SIG-M5 (cell line): ENCODE measurements around the gene XRCC4.
"Not testable (repeated sequence)": the region's sequence is repeated elsewhere in the genome, so short reads cannot be mapped to it uniquely, and the experiment has no call there.

Source experiments
- DNase-seq: peaks from one replicate; lab custom pipeline; 2025; lab: John Stamatoyannopoulos, UW

Gene XRCC4

DNA sequence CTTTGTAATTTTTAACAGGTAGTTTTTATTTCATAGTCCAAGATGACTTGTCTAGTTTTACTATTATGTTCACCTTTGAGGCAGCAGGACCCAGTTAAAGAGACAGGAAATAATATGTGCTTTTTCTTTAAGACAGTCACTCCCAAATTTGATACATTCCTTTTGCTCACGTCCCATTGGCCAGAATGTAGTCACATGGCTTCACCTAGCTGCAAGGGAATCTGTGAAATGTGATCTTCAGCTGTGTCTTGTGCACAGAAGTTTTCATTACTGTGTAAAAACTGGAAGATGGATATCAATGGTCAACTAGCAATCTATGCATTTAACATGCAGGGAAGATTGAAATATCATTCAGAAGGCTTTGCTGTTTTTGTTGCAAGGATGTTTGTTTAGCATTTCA is 41.1 kb downstream of the XRCC4 start:
- no peak for DNase-seq

DNA sequence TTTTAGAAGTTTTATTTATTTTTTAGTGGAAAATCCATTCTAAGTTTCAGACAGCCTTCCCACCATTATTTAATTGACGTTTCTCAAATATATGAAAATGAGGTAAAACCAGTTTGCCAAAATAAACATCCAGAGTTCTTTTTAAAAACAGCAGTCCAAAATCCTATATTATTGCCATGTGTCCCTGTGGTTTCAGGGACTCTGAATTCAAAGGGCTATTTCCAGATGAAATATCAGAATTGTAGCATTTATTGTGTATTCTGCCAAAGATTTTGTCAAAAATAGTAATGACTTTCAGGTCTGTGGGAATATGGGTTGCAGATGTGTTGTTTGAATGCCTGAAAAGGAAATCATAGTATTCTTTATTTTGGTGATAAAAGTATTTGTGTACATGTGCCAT is 41.6 kb downstream of the XRCC4 start:
- no peak for DNase-seq

DNA sequence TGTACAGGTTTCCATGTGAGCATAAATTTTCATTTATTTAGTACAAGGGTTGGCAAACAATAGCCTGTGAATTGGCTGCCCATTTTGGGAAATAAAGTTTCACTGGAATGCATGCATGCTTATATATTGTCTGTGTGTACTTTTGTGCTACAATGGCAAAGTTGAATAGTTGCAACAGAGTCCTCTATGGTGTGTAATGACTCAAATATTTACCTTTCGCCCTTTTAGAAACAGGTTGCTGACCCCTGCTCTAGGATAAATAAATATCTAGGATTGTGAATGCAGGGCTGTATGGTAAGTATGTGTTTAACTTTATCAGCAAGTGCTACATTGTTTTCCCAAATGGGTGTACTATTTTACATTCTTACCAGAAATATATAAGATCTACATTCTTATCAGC is 47.2 kb downstream of the XRCC4 start:
- DNase-seq, result no peak

DNA sequence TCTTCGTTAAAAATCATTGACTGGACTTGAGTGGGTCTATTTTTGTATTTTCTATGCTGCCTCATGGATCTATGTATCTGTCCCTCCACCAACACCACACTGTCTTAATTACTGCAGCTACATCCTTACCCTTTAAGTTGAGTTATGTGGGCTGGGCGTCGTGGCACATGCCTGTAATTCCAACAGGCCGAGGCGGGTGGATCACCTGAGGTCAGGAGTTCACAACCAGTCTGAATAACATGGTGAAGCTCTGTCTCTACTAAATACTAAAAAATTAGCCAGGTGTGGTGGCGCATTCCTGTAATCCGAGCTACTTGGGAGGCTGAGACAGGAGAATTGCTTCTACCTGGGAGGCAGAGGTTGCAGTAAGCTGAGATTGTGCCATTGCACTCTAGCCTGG is 48.2 kb downstream of the XRCC4 start:
- no peak for DNase-seq

DNA sequence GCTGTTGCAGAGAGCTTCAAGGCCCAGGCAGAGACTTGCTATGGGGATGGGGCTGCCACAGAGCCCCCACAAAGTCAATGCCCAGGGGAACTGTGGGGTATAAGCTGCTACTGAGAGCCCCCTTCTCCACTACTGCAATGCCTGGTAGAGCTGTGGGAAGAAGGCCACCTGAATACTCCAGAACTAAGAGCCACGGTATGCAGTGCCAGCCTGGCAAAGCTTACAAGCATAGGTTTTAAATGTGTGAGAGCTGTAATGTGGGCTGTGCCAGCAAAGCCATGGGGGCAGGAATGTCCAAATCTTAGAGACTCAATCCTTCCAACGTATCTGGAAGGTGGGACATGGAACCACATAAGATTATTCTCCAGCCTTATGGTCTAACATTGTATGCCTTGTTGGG is 49.2 kb downstream of the XRCC4 start:
- DNase-seq, result no peak

DNA sequence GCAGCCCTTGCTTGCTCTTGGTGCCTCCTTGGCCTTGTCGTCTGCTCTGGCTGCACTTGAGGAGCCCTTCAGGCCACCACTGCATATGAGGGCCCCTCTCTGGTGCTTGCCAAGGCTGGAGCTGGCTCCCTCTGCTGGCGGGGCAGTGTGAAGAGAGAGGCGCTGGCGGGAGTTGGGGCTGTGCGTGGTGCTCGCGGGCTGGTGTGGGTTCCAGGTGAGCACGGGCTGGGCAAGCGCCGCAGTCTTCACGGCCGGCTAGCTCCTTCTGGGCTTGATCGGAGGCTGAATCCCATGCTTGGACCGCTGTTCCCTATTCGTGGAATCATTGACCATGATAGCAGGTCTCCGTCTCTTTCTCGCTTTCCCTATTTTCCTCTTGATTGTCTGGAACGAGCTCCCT is 56.5 kb downstream of the XRCC4 start:
- DNase-seq, result no peak

DNA sequence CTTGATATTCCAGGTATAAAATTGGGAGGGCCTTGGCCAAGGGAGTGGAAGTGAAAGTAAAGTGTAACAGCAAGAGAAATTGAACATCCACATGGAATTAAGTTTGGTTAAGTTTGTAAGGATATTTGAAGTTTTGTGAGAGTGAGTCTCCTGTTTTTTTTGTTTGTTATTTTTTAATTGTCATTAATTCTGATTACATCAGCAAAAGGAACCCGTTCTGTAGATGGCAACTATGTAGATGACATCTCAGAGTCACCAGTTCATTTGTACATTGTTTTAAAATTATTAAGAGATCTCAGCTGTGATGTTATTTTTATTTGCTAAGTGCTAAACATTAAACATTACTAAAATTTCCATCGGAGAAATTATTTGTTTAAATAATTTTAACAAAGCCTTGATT is 65.2 kb downstream of the XRCC4 start:
- no peak for DNase-seq

DNA sequence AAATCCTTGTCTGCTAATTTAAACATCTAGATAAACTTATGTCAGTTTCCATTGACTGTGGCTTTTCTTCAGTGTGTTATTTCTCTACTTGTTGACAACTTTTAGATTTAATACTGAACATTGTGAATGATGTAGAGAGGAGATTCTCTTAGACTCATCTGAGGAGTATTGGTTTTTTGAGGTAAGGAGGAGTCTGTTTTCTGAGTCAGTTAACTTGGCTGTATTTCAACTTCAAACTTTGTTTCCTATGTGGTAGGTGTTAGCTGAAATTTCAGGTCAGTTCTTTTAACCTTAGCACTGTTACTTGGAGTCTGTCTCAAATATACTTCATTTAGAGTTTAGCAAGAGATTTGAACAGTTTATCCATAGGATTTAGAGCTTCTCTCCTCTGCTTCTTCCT is 67.9 kb downstream of the XRCC4 start:
- no peak for DNase-seq

DNA sequence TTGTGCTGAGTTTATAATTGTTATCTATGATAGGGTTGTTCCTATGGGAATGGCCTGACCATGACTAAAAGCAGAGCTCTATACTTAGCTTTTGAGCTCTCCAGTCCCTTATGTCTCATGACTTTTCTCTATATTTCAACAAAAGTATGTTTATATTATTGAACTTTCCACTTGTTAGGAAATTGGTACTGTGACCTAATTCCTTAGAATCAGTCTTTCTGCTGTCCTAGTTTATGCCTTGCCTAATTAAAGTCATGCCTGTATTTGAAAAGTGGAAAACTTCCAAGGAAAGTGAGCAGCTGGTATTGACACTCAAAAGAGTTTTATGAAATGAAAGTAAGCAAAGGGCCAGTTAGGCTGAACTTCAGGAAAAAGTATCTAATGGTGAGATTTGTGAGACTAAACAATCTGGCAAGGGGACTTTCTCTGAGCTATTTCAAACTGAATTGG is 68.6 kb downstream of the XRCC4 start:
- DNase-seq, result no peak

DNA sequence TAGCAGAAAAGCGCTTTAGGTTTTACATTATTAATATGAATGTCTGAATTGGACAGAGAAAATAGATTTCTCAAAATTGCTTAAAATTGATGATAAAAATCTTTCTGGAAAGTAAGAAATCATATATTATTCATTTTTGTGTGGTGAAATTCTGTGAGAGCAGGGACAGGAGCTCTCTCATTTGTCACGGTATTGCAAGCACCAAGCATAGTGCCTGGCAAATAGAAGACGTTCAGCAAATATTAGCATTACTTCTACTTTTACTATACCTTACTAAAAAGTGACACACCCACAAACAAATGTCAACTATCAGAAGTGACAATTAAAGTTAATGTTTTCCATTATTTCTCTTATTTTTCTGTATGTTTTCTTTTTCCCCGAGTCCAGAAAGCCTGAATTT is 69.1 kb downstream of the XRCC4 start:
- no peak for DNase-seq

DNA sequence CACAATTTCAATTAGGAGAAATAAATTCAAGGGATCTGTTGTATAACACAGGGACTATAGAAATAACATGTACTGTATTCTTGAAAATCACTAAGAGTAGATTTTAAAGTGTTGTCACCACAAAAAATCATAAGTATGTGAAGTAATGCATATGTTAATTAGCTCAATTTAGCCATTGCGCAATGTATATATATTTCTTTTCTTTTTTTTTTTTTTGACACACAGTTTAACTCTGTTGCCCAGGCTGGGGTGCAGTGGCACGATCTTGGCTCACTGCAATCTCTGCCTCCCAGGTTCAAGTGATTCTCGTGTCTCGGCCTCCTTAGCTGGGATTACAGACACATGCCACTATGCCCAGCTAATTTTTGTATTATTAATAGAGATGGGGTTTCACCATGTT is 70.2 kb downstream of the XRCC4 start:
- DNase-seq, result no peak

DNA sequence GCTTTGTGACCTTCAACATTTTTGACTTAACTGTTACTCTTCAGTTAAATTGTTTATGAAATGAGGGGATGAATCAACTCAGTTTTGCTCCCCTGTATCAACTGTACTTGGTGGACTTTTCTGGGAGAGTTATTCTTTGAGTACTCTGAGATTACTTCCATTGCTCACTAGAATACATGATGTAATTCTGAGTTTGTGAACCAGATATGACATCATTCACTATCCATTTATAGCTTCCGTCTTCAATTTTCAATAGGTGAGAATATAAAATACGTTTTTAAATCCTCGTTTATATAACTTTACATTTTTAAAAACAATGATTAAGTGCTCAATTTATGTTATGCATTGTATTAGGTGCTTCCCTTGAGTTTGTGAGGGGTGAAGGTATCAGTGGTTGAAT is 71.0 kb downstream of the XRCC4 start:
- no peak for DNase-seq

DNA sequence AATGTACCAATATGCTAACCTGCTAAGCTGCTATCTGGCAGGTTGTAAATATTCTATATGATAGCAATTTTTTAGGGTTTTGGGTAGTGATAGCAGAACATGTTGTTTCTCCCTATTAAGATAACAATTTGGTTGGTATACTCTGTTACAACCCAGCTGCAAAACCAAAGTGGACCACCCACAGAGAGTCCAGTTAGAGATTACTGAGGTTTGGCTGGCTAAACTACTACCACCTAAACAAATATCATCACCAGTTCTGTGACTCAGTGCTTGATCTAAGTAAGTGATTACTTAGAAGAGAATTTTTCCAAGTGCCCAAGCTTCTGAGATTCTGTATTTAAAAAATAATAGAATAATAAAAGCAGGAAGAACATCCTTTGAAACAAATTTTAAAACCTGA is 72.3 kb downstream of the XRCC4 start:
- DNase-seq, result no peak

DNA sequence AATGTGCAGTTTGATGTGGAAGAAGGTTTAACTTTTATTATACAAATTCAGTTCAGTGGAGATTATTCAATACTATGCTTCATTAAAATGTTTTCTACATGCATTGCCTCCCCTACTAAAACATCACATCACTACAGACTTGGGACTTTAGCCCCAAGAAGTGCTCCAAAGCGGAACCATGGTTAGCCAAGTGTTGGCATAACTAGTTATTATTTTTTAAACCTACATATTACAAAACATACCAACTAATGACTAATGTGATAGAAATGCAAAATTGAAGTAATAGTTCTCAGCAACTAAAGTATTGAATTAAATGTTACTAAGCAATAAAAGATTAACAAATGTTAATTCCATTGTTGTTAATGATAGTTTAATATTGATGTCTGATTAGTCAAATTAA is 74.5 kb downstream of the XRCC4 start:
- DNase-seq, result no peak

DNA sequence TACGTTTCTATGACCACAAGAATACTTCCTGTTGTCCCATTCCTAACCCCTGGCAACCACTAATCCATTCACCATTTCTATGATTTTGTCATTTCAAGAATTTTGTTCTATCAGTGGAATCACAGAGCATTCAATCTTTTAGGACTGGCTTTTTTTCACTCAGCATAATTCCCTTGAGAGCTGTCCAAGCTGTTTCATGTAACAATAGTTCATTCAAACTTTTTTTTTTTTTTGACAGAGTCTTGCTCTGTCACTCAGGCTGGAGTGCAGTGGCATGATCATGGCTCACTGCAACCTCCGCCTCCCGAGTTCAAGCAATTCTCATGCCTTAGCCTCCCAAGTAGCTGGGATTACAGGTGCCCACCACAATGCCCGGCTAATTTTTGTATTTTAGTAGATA is 75.6 kb downstream of the XRCC4 start:
- not testable (repeated sequence) for DNase-seq

DNA sequence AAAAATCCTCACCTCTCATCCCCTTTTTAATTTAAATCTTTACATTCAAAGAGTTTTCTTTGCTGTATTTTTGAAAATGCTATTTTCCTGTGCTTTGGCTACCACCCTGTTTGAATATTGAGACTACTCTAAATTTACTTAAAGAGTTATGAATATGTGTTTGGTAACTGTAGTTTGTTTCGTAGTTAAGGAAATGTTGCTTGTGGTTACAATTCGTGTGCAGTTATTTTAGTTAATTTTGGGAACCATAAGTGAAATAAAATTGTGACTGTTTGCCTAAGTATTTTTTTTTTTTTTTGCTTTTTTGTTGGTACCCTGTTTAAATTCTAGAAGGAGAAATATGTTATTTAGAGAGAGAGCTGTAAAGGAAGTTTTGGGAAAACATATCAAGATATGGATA is 78.7 kb downstream of the XRCC4 start:
- DNase-seq, result no peak

DNA sequence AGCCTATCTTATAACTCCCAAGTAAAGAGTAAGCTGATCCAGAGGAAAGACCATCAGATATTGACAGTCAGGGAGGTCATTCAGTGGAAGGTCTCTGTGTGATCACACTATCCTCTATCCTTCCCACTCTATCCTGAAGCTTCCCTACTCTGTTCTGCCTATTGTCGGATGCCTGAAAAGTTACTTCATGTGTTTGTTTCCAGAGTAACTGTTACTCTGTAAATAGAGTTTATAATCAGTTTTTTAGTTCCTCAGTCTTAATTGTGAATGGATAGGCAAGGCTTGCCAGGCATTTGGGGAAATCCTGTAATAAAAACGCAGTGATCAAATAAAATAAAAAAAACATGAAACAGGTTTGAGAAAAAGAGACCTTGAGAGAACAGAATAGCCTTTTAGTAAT is 79.8 kb downstream of the XRCC4 start:
- DNase-seq, result no peak

DNA sequence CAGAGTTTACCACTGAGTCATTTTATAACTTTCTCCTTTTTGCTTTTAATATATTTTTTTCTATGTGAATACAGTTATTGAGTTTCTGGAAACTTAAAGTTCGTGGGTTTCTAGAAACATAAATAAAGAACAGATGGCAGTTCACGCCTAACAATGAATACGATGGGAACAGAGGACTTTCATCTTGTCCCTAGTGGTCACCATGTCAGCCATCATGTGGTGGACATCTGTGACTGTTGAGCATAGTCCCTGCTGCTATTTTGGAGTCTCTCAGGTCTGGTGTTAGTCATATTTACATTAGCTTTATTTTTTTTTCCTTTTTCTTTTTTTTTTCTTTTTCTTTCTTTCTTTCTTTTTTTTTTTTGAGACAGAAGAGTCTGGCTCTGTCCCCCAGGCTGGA is 85.3 kb downstream of the XRCC4 start:
- no peak for DNase-seq

DNA sequence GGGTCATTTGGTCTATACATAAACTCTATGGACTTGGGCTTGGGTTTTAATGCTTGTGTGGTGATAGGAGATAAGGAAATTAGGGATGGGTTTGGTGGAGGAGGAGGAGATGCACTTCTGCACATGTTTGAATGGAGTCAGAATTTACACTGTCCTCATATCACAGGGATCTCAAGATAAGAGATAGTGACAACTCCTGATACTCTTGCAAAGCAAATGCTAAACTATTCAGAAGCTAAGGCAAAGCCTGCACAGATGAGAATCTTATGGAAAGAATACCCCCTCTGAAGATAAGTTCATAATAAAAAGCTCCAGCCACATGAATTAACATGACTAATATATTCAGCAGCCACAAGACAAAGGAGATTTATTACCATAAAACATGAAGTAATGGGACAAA is 90.2 kb downstream of the XRCC4 start:
- DNase-seq, result no peak

DNA sequence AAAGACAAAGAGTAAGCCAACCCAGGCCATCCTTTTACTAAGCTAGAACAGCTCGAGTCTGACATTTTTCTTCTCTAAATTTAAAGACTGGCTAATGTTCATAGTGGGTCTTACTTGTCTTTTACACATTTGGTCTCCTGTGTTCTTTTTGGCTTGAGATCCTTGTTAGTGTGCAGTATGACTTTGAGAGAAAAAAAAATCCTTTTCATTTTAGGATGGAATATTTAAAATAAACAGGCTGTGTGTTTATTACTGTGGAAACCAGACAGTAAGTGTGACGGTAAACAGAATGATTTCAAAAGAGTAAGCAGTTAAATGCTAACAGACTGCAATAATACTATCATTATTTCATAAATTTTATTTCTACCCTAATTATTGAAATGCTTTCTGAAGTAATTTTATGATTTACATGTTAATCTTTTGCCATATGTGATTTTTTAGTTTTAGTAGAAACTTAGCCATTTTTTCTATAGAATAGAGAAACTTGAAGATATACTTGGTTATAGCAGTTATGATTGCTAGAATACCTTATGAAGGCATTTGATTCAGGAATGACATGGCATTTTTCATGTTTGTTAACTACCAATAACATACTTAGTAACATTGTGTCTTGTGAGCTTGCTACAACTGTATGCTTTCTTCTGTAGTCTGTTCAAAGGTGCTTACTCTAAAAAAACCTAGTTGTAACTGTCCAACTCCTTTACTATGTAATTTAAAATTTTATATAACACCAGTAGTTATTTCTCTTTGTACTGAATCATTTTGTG is 92.4 kb downstream of the XRCC4 start:
- DNase-seq, result no peak

DNA sequence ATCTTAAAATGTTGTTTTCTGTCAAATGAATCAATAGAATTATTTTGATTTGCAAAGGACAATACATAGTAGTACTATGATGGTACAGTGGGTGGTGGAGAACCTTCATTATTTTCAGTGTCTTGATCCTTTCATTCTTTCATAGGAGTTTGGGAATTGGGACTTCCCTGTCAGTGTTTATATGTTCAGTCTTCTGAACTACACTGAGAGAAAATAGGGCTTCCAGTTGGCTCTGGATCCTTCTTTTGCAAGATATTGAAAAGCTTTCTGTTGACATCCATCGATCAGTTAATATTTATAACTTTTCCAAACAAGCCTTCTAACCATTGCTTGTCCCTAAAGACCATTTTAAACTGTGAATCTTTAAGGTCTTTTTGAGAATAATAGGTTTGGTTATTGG is 94.7 kb downstream of the XRCC4 start:
- no peak for DNase-seq

DNA sequence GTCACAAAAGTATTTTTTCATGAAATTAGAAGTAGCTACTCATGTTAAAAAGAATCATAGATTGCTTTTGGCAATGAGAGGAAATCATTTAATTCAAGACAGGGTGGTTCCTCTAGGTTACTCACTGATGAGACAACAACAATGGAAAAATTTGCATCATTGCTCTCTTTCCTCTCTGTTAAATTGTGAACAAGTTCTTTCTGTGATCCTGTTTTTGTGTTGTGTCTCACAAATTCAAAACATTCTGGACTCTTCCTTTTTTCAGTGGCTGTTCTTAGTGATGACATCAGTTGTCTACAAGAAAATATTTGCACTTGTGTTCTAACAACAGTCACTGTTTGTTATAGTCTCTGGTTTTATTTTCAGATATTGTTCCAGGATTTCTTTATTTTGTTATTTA is 95.3 kb downstream of the XRCC4 start:
- DNase-seq, result no peak

DNA sequence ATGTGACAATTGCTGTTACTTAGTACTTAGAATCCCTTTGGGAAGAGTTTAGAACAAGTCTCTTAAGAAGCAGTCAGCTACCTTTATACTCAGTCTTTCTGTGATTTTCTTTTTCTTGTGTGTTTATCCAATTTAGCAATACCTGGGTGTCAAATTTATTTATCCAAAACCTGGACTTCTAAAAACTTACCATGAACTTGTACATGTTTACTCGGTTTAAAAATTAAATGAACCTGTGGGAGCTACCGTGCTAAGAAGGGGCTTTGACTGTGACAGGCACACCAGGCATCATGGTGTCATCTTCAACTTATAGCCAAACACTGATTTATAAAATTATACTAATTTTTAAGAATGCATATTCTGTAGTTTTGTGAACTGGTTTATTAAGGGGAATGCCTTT is 96.5 kb downstream of the XRCC4 start:
- no peak for DNase-seq

DNA sequence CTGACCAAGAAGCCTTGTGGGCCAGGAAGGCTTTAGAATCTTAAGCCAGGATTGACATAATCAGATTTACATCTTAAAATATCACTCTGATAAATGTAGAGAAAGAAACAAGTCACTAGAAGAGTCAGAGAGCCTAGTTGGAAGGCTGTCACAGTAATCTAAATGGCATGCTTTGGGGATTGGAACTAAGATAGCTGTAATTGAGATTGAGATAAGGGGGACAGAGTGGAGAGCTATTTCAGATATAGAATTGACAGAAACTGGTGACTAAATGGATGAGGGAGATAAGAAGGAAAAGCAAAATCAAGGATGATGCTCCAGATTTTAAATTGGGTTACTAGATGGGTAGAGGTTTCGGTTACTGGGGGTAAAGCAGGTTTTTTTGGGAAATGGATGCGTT is 100.5 kb downstream of the XRCC4 start:
- DNase-seq, result no peak

DNA sequence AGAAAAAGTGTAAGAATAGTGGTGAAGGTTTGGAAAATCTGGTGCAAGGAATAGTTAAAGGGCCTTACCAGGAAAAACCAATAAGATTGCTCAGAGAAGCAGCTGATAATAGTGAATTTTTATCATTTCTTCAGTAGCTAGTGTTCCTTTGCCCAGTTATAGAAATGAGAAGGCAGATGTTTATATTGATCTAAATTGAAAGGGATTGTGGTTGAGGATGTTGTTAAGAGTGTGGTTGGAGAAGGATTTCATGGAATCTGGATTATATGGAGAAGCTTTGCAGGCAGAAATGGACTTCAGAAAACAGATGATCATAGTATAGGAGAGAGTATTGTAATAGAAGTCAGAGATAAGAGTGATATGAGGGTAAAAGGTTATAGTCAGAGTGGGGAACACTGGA is 102.6 kb downstream of the XRCC4 start:
- no peak for DNase-seq
